ENCODE results near the gene USP3.
A peak's percentile ranks its signal among the peaks of the same experiment; 100 is the strongest.
"Not testable (repeated sequence)": the region's sequence is repeated elsewhere in the genome, so short reads cannot be mapped to it uniquely, and the experiment has no call there.

Gene USP3

DNA sequence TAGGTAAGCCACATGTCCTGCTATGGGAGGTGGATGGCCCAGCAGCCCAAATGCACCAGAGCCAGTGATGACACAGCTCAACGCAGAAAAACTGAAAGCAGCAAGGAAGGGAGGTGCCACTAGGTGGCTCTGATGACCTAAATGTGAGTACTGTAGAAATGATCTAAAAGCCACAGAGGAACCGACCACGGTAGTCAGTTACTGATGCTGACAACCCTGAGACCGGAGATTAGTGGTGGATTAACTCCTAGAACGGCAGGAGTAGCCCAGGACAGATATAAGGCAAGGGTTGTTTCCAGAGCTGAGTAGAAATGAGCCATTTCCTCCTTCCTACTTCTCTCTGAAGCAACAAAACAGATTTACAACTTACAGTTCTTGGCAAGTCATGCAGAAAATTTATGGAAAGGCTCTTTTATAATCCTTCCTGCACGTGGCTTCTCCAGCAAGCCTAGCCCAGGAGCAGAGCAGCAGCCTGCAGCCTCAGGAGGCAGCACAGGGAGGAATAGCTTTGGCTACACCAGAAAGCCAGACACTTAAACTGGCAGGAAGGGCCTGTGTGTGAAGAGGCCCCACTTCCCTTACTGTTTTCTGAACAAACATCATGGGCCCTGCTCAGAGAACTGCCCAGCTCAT is 105.9 kb downstream of the USP3 start:
- peak; percentile 83 for DNase-seq (ENCODE audit: low spot score)

DNA sequence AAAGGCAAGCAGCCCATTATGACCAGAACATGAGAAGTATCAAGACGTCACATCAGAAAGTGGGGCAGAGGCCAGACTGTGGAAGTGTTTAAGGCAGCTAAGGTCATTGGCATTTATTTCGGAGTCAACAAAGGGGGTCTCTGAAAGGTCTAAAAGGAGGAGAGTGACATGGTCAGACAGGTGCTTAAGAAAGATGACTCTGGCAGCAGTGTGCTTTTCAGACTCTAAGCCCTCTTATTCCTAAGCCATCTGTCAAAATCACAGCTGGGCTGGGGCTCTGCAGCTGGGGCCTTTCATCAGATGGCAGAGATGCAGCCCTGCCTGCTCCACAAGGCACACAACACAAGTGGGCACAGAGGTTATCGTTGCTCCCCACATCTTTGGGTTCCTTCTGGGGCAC is 106.8 kb downstream of the USP3 start:
- no peak for DNase-seq (ENCODE audit: low spot score)

DNA sequence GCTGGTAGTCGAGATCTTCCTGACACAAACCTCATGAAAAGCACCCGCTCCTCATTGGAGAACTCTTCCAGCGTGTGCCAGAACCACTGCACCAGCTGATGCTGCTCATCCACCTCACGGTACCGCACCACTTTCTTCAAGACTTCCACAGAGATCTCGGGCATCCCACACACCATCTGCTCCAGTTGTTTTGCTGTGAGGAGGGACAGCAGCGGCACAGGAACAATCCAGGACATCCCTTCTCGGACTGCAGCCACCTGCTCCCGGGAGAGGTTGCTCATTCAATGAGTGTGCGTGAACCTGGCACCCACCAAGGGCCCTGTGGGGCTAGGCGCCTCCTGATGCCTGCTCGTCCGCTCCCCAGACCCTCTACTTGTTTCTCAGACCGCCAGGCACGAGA is 107.9 kb downstream of the USP3 start:
- no peak for DNase-seq (ENCODE audit: low spot score)

DNA sequence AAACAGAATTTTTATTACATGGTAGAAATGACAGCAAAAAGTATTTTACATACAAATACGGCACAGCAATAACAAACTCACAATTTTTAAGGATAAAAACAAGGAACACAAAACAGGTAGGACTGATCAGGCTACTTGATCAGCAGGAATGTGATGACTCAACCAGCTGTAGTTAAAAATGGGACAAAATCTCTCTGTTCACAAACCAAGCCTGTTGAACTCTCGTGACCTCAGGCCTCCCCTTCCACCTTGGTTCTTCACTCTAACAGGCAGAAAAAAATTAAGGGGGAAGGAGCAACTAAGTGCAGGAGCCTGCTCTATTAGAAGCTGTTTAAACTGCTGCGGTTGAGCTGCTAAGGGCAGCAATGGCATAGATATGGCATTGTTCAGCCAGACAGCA is 111.5 kb downstream of the USP3 start:
- no peak for DNase-seq (ENCODE audit: low spot score)

DNA sequence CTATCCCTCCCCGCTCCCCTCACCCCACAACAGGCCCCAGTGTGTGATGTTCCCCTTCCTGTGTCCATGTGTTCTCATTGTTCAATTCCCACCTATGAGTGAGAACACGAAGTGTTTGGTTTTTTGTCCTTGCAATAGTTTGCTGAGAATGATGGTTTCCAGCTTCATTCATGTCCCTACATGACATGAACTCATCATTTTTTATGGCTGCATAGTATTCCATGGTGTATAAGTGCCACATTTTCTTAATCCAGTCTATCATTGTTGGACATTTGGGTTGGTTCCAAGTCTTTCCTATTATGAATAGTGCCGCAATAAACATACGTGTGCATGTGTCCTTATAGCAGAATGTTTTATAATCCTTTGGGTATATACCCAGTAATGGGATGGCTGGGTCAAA is 112.8 kb downstream of the USP3 start:
- not testable (repeated sequence) for DNase-seq (ENCODE audit: low spot score)

DNA sequence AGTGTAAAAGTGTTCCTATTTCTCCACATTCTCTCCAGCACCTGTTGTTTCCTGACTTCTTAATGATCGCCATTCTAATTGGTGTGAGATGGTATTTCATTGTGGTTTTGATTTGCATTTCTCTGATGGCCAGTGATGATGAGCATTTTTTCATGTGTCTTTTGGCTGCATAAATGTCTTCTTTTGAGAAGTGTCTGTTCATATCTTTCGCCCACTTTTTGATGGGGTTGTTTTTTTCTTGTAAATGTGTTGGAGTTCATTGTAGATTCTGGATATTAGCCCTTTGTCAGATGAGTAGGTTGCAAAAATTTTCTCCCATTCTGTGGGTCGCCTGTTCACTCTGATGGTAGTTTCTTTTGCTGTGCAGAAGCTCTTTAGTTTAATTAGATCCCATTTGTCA is 113.2 kb downstream of the USP3 start:
- not testable (repeated sequence) for DNase-seq (ENCODE audit: low spot score)

DNA sequence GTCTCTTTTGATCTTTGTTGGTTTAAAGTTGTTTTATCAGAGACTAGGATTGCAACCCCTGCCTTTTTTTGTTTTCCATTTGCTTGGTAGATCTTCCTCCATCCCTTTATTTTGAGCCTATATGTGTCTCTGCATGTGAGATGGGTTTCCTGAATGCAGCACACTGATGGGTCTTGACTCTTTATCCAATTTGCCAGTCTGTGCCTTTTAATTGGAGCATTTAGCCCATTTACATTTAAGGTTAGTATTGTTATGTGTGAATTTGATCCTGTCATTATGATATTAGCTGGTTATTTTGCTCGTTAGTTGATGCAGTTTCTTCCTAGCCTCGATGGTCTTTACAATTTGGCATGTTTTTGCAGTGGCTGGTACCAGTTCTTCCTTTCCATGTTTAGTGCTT is 116.4 kb downstream of the USP3 start:
- DNase-seq (ENCODE audit: low spot score) = not testable (repeated sequence)

DNA sequence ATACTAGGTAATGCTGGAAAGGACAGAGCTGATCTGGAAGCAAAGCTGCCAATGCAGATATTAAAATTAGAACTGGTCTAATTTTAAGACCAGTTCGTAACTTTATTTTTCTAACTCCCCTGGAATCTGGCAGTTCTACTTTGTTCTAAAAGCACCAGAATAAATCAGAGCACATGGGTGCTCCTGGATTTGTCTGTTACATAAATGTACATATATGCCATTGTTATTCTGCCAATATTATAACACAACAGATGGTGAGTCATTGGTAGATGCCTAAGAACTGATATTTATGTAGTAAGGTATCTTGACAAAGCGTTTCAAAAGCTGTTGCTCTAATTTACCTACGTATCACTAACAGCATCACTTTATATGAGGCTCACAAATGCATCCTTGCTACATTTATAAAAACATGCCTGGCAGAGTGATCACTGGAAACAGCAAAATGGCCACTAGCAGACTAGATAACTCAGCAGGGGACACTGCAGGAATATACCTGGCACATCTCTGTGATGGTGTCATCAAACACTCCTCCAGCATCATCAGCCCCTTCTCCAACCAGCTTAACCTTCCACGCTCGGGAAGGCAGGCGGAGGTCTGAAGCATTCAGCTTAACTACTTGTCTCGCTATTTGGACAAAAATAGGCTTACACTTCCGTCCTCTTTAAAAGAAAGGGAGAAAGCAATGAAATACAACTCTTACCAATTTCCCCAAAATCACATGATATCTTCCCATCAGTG is 119.0 kb downstream of the USP3 start:
- no peak for DNase-seq (ENCODE audit: low spot score)

DNA sequence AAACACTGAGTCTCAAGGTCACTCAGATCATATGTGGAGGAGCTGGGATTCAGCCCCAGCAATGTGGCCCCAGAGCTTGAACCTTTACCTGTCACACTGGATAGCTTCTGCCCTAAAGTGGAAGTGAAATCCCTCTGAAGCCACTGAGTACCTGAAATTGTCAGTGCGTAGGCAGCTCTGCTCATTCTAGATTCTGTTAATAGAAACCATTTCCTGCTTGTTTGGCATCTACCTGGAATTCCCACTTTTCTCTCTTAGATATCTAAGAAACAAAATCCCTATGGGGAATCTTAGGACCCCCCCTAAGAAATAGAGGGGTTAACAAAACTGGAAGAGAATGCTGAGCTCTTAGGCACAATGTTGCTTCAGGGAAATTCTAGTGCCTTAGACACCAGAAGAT is 122.6 kb downstream of the USP3 start:
- no peak for DNase-seq (ENCODE audit: low spot score)

DNA sequence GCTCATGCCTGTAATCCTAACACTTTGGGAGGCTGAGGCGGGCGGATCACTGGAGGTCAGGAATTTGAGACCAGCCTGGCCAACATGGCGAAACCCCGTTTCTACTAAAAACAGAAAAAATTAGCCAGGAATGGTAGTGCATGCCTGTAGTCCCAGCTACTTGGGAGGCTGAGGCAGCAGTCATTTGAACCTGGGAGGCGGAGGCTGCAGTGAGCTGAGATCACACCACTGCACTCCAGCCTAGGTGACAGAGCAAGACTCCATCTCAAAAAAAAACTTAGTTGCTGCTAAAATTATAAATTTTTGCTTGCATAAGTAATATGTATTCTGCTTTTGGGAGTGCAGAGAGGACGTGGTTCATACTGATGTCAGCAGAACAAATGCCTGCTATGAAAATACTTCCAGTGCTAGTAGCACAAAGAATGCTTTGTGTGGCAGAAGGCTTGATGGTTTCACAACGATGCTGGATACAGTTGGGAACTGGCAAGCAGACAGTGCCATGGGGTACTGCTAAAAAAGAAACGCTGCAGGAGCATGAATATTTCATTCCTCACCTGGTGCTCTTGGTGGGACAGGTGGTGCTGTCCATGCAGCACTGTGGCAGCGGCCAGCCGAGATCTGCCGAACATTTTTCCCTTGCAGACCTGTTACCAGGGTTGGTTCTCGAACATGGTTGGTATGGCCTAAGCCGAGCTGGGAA is 123.9 kb downstream of the USP3 start:
- DNase-seq (ENCODE audit: low spot score) = no peak

DNA sequence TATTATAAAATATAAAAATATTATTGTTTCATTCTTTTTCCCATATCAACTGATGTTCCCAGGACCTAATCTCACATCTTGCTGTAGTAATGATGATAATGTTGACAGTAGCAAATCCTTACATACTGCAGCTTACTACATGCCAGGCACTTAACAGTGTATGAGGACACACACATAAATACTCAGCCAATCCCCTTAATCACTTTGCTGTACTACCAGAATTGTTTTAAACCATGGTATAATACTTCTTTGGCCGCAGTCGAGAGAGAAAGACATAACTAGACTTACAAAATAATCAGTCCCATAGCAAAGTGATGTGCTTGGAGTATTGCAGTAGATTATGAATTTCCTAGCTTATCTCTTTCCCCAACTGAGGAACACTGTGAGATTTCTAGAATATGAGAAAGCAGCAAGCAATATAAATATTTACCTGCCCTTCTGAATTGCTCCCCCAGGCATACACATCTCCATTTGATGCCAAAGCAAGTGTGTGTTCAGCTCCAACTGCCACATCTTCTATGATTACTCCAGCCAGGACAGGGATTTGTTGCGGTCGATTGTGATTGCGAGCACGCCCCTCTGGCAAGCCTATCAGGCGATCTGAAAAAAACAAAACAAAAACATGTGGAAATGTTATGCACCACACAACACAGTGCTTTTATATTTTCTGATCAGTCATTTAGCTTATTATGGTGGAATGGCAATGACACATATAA is 125.8 kb downstream of the USP3 start:
- no peak for DNase-seq (ENCODE audit: low spot score)

DNA sequence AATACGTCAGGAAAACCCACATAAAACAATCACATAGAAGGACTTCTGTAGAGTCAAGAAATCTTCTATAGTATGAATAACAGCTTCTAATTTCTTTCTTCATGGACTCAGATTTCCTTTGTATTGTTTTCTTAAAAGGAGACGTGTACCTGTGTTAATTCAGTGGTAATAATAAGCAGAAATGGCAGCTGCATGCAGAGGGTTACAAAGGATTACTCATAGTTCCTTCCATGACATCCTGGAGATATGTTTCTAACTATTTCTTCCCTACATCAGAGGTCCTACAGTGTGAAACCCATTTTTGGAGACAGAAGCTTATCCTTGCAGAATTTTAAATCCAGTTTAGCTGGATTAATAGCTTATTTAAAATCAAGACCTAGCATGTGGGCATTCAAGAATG is 128.9 kb downstream of the USP3 start:
- no peak for DNase-seq (ENCODE audit: low spot score)

DNA sequence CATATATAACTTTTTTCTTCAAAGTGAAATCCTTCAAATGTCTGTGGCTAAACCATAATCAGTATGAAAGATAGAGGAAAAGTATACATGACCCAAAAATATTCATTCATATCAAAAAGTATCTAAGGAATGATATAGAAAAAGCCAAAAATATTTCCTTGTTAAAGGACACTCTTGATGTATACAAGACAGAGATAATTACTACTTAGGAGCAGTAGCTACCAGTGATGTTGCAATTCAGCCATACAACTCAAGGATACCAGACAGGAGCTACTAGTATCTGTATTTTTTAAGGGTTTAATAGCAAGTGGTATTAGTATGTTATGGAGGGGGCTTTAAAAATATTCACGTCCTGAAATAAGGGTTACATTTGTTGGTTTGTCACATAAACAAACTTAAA is 129.8 kb downstream of the USP3 start:
- DNase-seq (ENCODE audit: low spot score) = no peak

DNA sequence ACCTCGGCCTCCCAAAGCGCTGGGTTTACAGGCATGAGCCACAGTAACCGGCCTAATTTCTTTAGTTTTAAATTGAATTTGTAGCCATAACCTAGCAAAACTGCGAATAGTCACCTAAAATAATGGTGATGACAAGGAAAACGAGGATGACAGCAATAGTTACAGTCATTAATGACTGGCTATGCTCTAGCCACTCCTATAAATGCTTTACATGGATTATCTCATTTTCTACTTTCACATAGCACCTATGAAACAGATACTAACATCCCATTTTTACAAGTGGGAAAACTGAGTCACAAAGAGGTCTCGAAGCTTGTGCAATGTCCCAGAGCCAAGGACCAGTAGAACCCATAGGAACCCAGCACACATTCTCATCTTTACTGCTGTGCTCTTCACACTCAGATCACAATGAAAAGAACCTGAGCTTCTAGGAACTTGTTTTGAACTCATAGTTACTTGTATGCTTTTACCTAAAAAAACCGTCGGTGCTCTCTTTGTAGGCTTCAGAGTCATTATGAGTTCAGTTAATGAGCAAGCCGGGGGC is 132.2 kb downstream of the USP3 start:
- no peak for DNase-seq (ENCODE audit: low spot score)

DNA sequence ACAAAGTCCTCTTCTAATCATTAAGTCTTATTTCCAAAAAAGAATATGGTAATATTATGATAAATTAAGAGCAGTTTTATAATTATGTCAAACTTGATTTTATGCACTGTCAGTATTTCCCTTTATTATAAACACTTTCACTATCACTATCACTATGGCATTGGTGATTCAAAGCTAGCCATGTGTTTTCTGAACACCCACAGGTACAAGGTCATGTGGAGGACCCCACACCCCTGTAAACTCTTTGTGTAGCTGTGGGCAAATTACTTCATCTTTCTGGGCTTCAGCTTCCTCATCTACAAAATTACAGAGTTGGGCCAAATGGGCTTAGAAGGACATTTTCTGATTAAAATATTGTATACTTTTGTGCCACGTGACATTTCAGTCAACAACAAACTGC is 134.4 kb downstream of the USP3 start:
- no peak for DNase-seq (ENCODE audit: low spot score)

DNA sequence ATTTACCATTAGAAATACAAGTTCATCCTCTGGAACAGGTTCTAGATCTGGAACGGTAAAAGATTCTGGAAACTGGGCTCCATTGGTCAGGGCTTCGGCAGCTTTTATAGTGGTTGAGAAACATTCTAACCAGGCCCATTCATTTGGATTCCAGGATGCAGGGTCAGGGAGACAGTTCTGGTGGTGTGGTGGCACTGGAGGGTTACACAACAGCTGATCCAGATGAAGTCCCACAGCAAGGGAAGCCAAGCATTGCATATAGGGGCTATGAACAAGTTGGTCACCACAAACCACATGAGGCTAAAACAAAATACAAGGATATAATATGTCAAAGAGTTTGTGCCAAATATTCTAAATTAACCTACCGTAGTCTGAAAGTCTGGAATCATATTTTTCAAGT is 135.8 kb downstream of the USP3 start:
- DNase-seq (ENCODE audit: low spot score) = no peak
